PC-9 (cell line): ENCODE data around the gene MTHFD1L. TPM values are rescaled to one million over a fixed set of nuclear protein-coding genes. Genes with fewer than 3 reads are reported as not detected.

Source experiments
- BruUV-seq: library from RNA; stranded (reverse); fragments of 400-500 nt; replicated peaks from 2 replicates; lab custom pipeline; 2021; lab: Mats Ljungman, UMichigan
- CTCF ChIA-PET: fragments of 300-600 bp; sonication (Branson Sonifier 250); formaldehyde crosslinking; loops from one replicate; lab custom pipeline; 2022; ENCODE audit warnings: antibody characterized with exemption; lab: Charles Lee
- POLR2A ChIA-PET: fragments of 300-600 bp; sonication (Branson Sonifier 250); formaldehyde crosslinking; loops from one replicate; lab custom pipeline; 2022; ENCODE audit warnings: antibody characterized with exemption; ENCODE audit not compliant: unreplicated experiment; lab: Charles Lee
- DNase-seq, 2 experiments: peaks; one replicate each; pipeline versions ENCODE4 v3.0.0 to v3.0.0-alpha.2; 2015 to 2022; ENCODE audit warnings: mixed read lengths in 1 of 2
- H2AFZ ChIP-seq: fragments of 200-600 bp; sonication (generic); 2 replicates; pipeline ENCODE4 v1.8.1; 2017; ENCODE audit warnings: antibody characterized with exemption
- H3F3A ChIP-seq: fragments of 200-600 bp; sonication (generic); 2 replicates; pipeline ENCODE4 v1.8.1; 2017; ENCODE audit warnings: antibody characterized with exemption, mild to moderate bottlenecking, low read depth; ENCODE audit not compliant: insufficient read depth
- H3K27ac ChIP-seq: fragments of 200-600 bp; sonication (generic); 2 replicates; pipeline ENCODE4 v1.6.1; 2016; ENCODE audit warnings: mixed run types
- H3K27me3 ChIP-seq: fragments of 200-600 bp; sonication (generic); 2 replicates; pipeline ENCODE4 v1.6.1; 2016; ENCODE audit warnings: low read depth, mixed run types; ENCODE audit not compliant: insufficient read depth
- H3K36me3 ChIP-seq: fragments of 200-600 bp; sonication (generic); 2 replicates; pipeline ENCODE4 v1.6.1; 2016; ENCODE audit warnings: low read depth, mixed run types
- H3K4me1 ChIP-seq: fragments of 200-600 bp; sonication (generic); replicated peaks from 2 replicates; pipeline ENCODE4 v1.6.1; 2016; ENCODE audit warnings: mixed run types; ENCODE audit not compliant: insufficient read depth
- H3K4me2 ChIP-seq: fragments of 200-600 bp; sonication (generic); 2 replicates; pipeline ENCODE4 v1.6.1; 2017; ENCODE audit warnings: mixed run types
- H3K4me3 ChIP-seq: fragments of 200-600 bp; sonication (generic); 2 replicates; pipeline ENCODE4 v1.6.1; 2016; ENCODE audit warnings: mixed run types
- H3K79me2 ChIP-seq: fragments of 200-600 bp; sonication (generic); 2 replicates; pipeline ENCODE4 v1.6.1; 2017; ENCODE audit warnings: low read depth, mixed run types
- H3K9me2 ChIP-seq: fragments of 200-600 bp; sonication (generic); 2 replicates; pipeline ENCODE4 v1.8.1; 2017; ENCODE audit warnings: mild to moderate bottlenecking; ENCODE audit not compliant: insufficient read depth
- H3K9me3 ChIP-seq: fragments of 200-600 bp; sonication (generic); 2 replicates; pipeline ENCODE4 v1.8.1; 2016; ENCODE audit warnings: low read depth; ENCODE audit not compliant: insufficient read depth
- H4K20me1 ChIP-seq: fragments of 200-600 bp; sonication (generic); 2 replicates; pipeline ENCODE4 v1.8.1; 2017; ENCODE audit not compliant: insufficient read depth
- CTCF ChIP-seq: fragments of 200-600 bp; sonication (generic); conservative IDR thresholded peaks from 2 replicates; pipeline ENCODE4 v1.6.1; 2017; ENCODE audit warnings: mixed run types, antibody characterized with exemption, mild to moderate bottlenecking, moderate library complexity
- EZH2 ChIP-seq: fragments of 200-600 bp; sonication (generic); IDR thresholded peaks from 2 replicates; pipeline ENCODE4 v1.8.0; 2017; ENCODE audit warnings: antibody characterized with exemption, low read depth
- intact Hi-C: fragments of 100-400 bp; cut with micrococcal nuclease; formaldehyde crosslinking; loops from one replicate; pipeline ENCODE4 v1.10.0; 2022; ENCODE audit not compliant: unreplicated experiment
- total RNA-seq: library from RNA; stranded (reverse); gene quantifications from 2 replicates; pipeline ENCODE4 v1.2.3, GENCODE V29; 2021

The MTHFD1L gene
- total RNA-seq, 1 experiment from 2014 or later, result 53.3 TPM

- intact Hi-C loops, result no loop called here
- H3K9me2 ChIP-seq, result no peaks in the 10 kb centered on the region
- BruUV-seq, result no TSS peak
- H3K36me3 ChIP-seq, result peaks cover 22% of the 10 kb centered on the region
- peaks cover 6% of the 10 kb centered on the region; the same call in 1 of the 2 replicates for H3K4me1 ChIP-seq
- H2AFZ ChIP-seq, result no peak overlapping the region
- ChIA-PET POLR2A (no interaction called here), CTCF (no interaction called here)
- H3F3A ChIP-seq, result peaks cover 22% of the 10 kb centered on the region
- no peaks in the 10 kb centered on the region for H3K79me2 ChIP-seq
- H4K20me1 ChIP-seq, result no peaks in the 10 kb centered on the region
- no peaks in the 10 kb centered on the region for H3K27me3 ChIP-seq
- no peak for TF ChIP-seq CTCF
- no peak for TF ChIP-seq EZH2
- DNase-seq, result no peak
- no peak overlapping the region for H3K4me3 ChIP-seq
- H3K9me3 ChIP-seq, result no peaks in the 10 kb centered on the region
- no peak overlapping the region for H3K4me2 ChIP-seq
- no peak overlapping the region for H3K27ac ChIP-seq
These were observed 150.6 kb downstream of the MTHFD1L start for GRCh38 chr6:151016107-151016506.

- BruUV-seq, result no TSS peak
- intact Hi-C loops, result no loop called here
- POLR2A ChIA-PET, result no interaction called here
These were observed 152.5 kb downstream of the MTHFD1L start for GRCh38 chr6:151018046-151018445.

GRCh38 chr6:151018911-151019782 is 153.6 kb downstream of the MTHFD1L start:
- no peak overlapping the region for H3K4me3 ChIP-seq
- no peaks in the 10 kb centered on the region for H3K27me3 ChIP-seq
- peaks cover 20% of the 10 kb centered on the region for H3K36me3 ChIP-seq
- H3K27ac ChIP-seq, result no peak overlapping the region
- ChIA-PET POLR2A (no interaction called here), CTCF (no interaction called here)
- no peaks in the 10 kb centered on the region for H3K9me3 ChIP-seq
- H3F3A ChIP-seq, result peaks cover 8% of the 10 kb centered on the region; the same call in 1 of the 2 replicates
- no TSS peak for BruUV-seq
- peaks cover 19% of the 10 kb centered on the region; the same call in 1 of the 2 replicates for H3K4me1 ChIP-seq
- no peaks in the 10 kb centered on the region for H4K20me1 ChIP-seq
- H3K79me2 ChIP-seq, result no peaks in the 10 kb centered on the region
- TF ChIP-seq EZH2, result no peak
- no peak for TF ChIP-seq CTCF
- no peak overlapping the region for H2AFZ ChIP-seq
- H3K9me2 ChIP-seq, result no peaks in the 10 kb centered on the region
- no peak for DNase-seq
- intact Hi-C loops, result no loop called here
- H3K4me2 ChIP-seq, result no peak overlapping the region

More at GRCh38 chr6:151018046-151018445, 152.5 kb downstream of the MTHFD1L start:
- H3K4me2 ChIP-seq, result no peak overlapping the region
- no peaks in the 10 kb centered on the region for H3K27me3 ChIP-seq
- peaks cover 19% of the 10 kb centered on the region; the same call in 1 of the 2 replicates for H3K4me1 ChIP-seq
- no peaks in the 10 kb centered on the region for H3K9me2 ChIP-seq
- no peak for TF ChIP-seq CTCF
- no peak for TF ChIP-seq EZH2
- no peaks in the 10 kb centered on the region for H3K79me2 ChIP-seq
- H3F3A ChIP-seq, result peaks cover 17% of the 10 kb centered on the region; the same call in 1 of the 2 replicates
- H2AFZ ChIP-seq, result no peak overlapping the region
- H3K27ac ChIP-seq, result no peak overlapping the region
- DNase-seq, result peak in 1 of 2 experiments; percentile 57
- H4K20me1 ChIP-seq, result no peaks in the 10 kb centered on the region
- no peak overlapping the region for H3K4me3 ChIP-seq
- CTCF ChIA-PET, result no interaction called here
- no peaks in the 10 kb centered on the region for H3K9me3 ChIP-seq
- peaks cover 20% of the 10 kb centered on the region for H3K36me3 ChIP-seq
